Mesenchymal stem cell (in vitro differentiated cells and primary cell): ENCODE results near the gene YWHAQ.

Experiments
- DNase-seq: peaks from one replicate; pipeline ENCODE4 v3.0.0-alpha.2; 2013
- H2AFZ ChIP-seq: one replicate; pipeline ENCODE4 v1.6.1; 2013; ENCODE audit warnings: low read depth, mild to moderate bottlenecking, control low read depth, inconsistent platforms, low read length, moderate library complexity
- H2AK5ac ChIP-seq: 2 replicates; pipeline ENCODE4 v1.6.1; 2013; ENCODE audit warnings: low read length, moderate library complexity, mild to moderate bottlenecking, inconsistent platforms; ENCODE audit not compliant: severe bottlenecking
- H2BK120ac ChIP-seq: one replicate; pipeline ENCODE4 v1.6.1; 2013; ENCODE audit warnings: low read depth, mild to moderate bottlenecking, inconsistent platforms, low read length, moderate library complexity
- H2BK12ac ChIP-seq, 2 experiments: one replicate each; pipeline ENCODE4 v1.6.1; 2013; ENCODE audit warnings: inconsistent platforms in 2 of 2, low read length in 2 of 2, mild to moderate bottlenecking in 2 of 2, moderate library complexity in 2 of 2, control low read depth in 1 of 2
- H2BK15ac ChIP-seq: one replicate; pipeline ENCODE4 v1.6.1; 2013; ENCODE audit warnings: mild to moderate bottlenecking, low read depth, inconsistent platforms; ENCODE audit not compliant: poor library complexity, severe bottlenecking
- H2BK5ac ChIP-seq: 2 replicates; pipeline ENCODE4 v1.6.1; 2013; ENCODE audit warnings: low read depth, mild to moderate bottlenecking, low read length, control low read depth, inconsistent platforms; ENCODE audit not compliant: poor library complexity, severe bottlenecking
- H3K14ac ChIP-seq, 2 experiments: one replicate each; pipeline ENCODE4 v1.6.1; 2013; ENCODE audit warnings: inconsistent platforms in 2 of 2, low read length in 2 of 2, control low read depth in 1 of 2, mild to moderate bottlenecking in 1 of 2, moderate library complexity in 1 of 2
- H3K18ac ChIP-seq, 2 experiments: one replicate each; pipeline ENCODE4 v1.6.1; 2013; ENCODE audit warnings: inconsistent platforms in 2 of 2, low read length in 2 of 2, control low read depth in 1 of 2, low read depth in 1 of 2, mild to moderate bottlenecking in 1 of 2
- H3K23ac ChIP-seq, 2 experiments: one replicate each; pipeline ENCODE4 v1.6.1; 2013; ENCODE audit warnings: inconsistent platforms in 2 of 2, low read length in 2 of 2, mild to moderate bottlenecking in 2 of 2, moderate library complexity in 2 of 2, control low read depth in 1 of 2
- H3K27ac ChIP-seq: 2 replicates; pipeline ENCODE4 v1.5.1; 2013; ENCODE audit warnings: mild to moderate bottlenecking, moderate library complexity, low read length, control low read depth, inconsistent platforms; ENCODE audit not compliant: poor library complexity, severe bottlenecking
- H3K27me3 ChIP-seq, 2 experiments: 2 replicates each; pipeline versions ENCODE4 v1.6.1 to v1.7.0; 2013; ENCODE audit warnings: low read length in 2 of 2, mild to moderate bottlenecking in 2 of 2, moderate library complexity in 2 of 2, control low read depth in 1 of 2, inconsistent platforms in 1 of 2; ENCODE audit not compliant: control insufficient read depth in 1 of 2, insufficient read depth in 1 of 2
- H3K36me3 ChIP-seq, 2 experiments: 2 replicates each; pipeline versions ENCODE4 v1.6.1 to v1.7.0; 2013; ENCODE audit warnings: low read length in 2 of 2, control low read depth in 1 of 2, inconsistent platforms in 1 of 2, low read depth in 1 of 2, mild to moderate bottlenecking in 1 of 2; ENCODE audit not compliant: insufficient read depth in 2 of 2, control insufficient read depth in 1 of 2
- H3K4ac ChIP-seq, 2 experiments: one replicate each; pipeline ENCODE4 v1.6.1; 2013; ENCODE audit warnings: inconsistent platforms in 2 of 2, low read length in 2 of 2, mild to moderate bottlenecking in 2 of 2, moderate library complexity in 2 of 2, control low read depth in 1 of 2, low read depth in 1 of 2
- H3K4me1 ChIP-seq: 2 replicates; pipeline ENCODE4 v1.6.1; 2013; ENCODE audit warnings: low read depth, low read length, control low read depth; ENCODE audit not compliant: control insufficient read depth, insufficient read depth
- H3K4me2 ChIP-seq: 2 replicates; pipeline ENCODE4 v1.6.1; 2013; ENCODE audit warnings: low read length, mild to moderate bottlenecking, inconsistent platforms; ENCODE audit not compliant: poor library complexity, severe bottlenecking
- H3K4me3 ChIP-seq, 2 experiments: 2 replicates each; pipeline versions ENCODE4 v1.5.1 to v1.7.0; 2013; ENCODE audit warnings: low read length in 2 of 2, mild to moderate bottlenecking in 2 of 2, control low read depth in 1 of 2, low read depth in 1 of 2; ENCODE audit not compliant: insufficient read depth in 1 of 2
- H3K79me1 ChIP-seq: replicated peaks from 2 replicates; pipeline ENCODE4 v1.6.1; 2013; ENCODE audit warnings: mild to moderate bottlenecking, control low read depth, low read length, inconsistent platforms; ENCODE audit not compliant: poor library complexity, severe bottlenecking
- H3K9ac ChIP-seq: 2 replicates; pipeline ENCODE4 v1.7.0; 2013; ENCODE audit warnings: mild to moderate bottlenecking, low read length, moderate library complexity
- H3K9me3 ChIP-seq: 2 replicates; pipeline ENCODE4 v1.7.0; 2013; ENCODE audit warnings: mild to moderate bottlenecking, low read length; ENCODE audit not compliant: control insufficient read depth
- H4K8ac ChIP-seq: one replicate; pipeline ENCODE4 v1.6.1; 2013; ENCODE audit warnings: inconsistent platforms, mild to moderate bottlenecking, low read length, moderate library complexity
- H4K91ac ChIP-seq: one replicate; pipeline ENCODE4 v1.6.1; 2013; ENCODE audit warnings: mild to moderate bottlenecking, low read length, inconsistent platforms
- WGBS: methylation state at CpG from one replicate; pipeline ENCODE4 v1.1.7; 2013; ENCODE audit warnings: mixed read lengths; 5-methylcytosine and 5-hydroxymethylcytosine counted together

Gene YWHAQ

GRCh38 chr2:9649261-9649660 is 18.5 kb upstream of the YWHAQ start:
- H2AK5ac ChIP-seq, result no peak overlapping the region
- H3K4me3 ChIP-seq, result no peak overlapping the region
- H2BK12ac ChIP-seq, result no peak overlapping the region
- H3K23ac ChIP-seq, result no peak overlapping the region
- H4K91ac ChIP-seq, result no peak overlapping the region
- peaks cover 5% of the 10 kb centered on the region in 2 experiments for H3K27me3 ChIP-seq
- no peak overlapping the region for H4K8ac ChIP-seq
- no peak overlapping the region for H2AFZ ChIP-seq
- H2BK120ac ChIP-seq, result no peak overlapping the region
- WGBS, result 82% methylated on average over 6 of the region's 6 CpGs
- no peaks in the 10 kb centered on the region for H3K36me3 ChIP-seq
- no peak overlapping the region for H3K18ac ChIP-seq
- no peaks in the 10 kb centered on the region for H3K79me1 ChIP-seq
- DNase-seq, result no peak
- no peak overlapping the region for H3K4me2 ChIP-seq
- no peak overlapping the region for H3K27ac ChIP-seq
- peaks cover 2% of the 10 kb centered on the region for H3K4me1 ChIP-seq
- H2BK5ac ChIP-seq, result no peak overlapping the region
- no peak overlapping the region for H3K9ac ChIP-seq
- no peak overlapping the region for H2BK15ac ChIP-seq
- no peaks in the 10 kb centered on the region for H3K9me3 ChIP-seq
- no peak overlapping the region for H3K14ac ChIP-seq
- H3K4ac ChIP-seq, result no peak overlapping the region

- Histone ChIP-seq H3K18ac (no peak overlapping the region), H4K91ac (no peak overlapping the region), H3K4me2 (no peak overlapping the region), H3K9me3 (no peaks in the 10 kb centered on the region), H3K4me3 (no peak overlapping the region), H2AK5ac (no peak overlapping the region), H2BK15ac (no peak overlapping the region), H3K14ac (no peak overlapping the region), H2BK5ac (no peak overlapping the region), H2BK120ac (no peak overlapping the region), H3K36me3 (no peaks in the 10 kb centered on the region), H4K8ac (no peak overlapping the region), H3K4me1 (no peaks in the 10 kb centered on the region), H3K9ac (no peak overlapping the region), H3K23ac (no peak overlapping the region), H2BK12ac (no peak overlapping the region), H3K79me1 (no peaks in the 10 kb centered on the region), H3K27ac (no peak overlapping the region), H3K4ac (no peak overlapping the region), H2AFZ (no peak overlapping the region), H3K27me3 (peaks cover 5% of the 10 kb centered on the region in 2 experiments)
- no peak for DNase-seq
- WGBS, result 89% methylated on average over 8 of the region's 10 CpGs
These were observed 18.0 kb upstream of the YWHAQ start for GRCh38 chr2:9648821-9649220.

- no peak for DNase-seq
- Histone ChIP-seq H3K79me1 (no peaks in the 10 kb centered on the region), H3K4ac (no peak overlapping the region), H2BK120ac (no peak overlapping the region), H3K4me2 (no peak overlapping the region), H3K27me3 (peaks cover 5% of the 10 kb centered on the region in 2 experiments), H3K14ac (no peak overlapping the region), H4K8ac (no peak overlapping the region), H3K9me3 (no peaks in the 10 kb centered on the region), H2BK12ac (peak overlapping the region in 1 of 2 experiments; percentile 30), H3K4me1 (no peaks in the 10 kb centered on the region), H2BK5ac (no peak overlapping the region), H3K27ac (no peak overlapping the region), H2BK15ac (no peak overlapping the region), H3K9ac (no peak overlapping the region), H4K91ac (no peak overlapping the region), H3K23ac (no peak overlapping the region), H3K4me3 (no peak overlapping the region), H3K36me3 (no peaks in the 10 kb centered on the region), H2AFZ (no peak overlapping the region), H3K18ac (no peak overlapping the region), H2AK5ac (no peak overlapping the region)
- 87% methylated on average over 6 of the region's 6 CpGs for WGBS
These were observed 17.1 kb upstream of the YWHAQ start for GRCh38 chr2:9647884-9648283.

GRCh38 chr2:9646196-9647030 is 15.6 kb upstream of the YWHAQ start:
- Histone ChIP-seq H3K4me1 (no peaks in the 10 kb centered on the region), H2AFZ (no peak overlapping the region), H2BK12ac (peak overlapping the region in 1 of 2 experiments; percentile 16), H2BK120ac (no peak overlapping the region), H3K36me3 (no peaks in the 10 kb centered on the region), H3K27ac (no peak overlapping the region), H4K91ac (no peak overlapping the region), H3K79me1 (no peaks in the 10 kb centered on the region), H4K8ac (no peak overlapping the region), H3K9me3 (no peaks in the 10 kb centered on the region), H3K9ac (no peak overlapping the region), H2AK5ac (no peak overlapping the region), H3K18ac (no peak overlapping the region), H3K4ac (no peak overlapping the region), H3K14ac (peak overlapping the region in 1 of 2 experiments; percentile 30), H3K23ac (no peak overlapping the region), H2BK5ac (no peak overlapping the region), H3K4me3 (no peak overlapping the region), H3K27me3 (peaks cover 5% of the 10 kb centered on the region in 2 experiments), H3K4me2 (no peak overlapping the region), H2BK15ac (peak overlapping the region; percentile 17)
- DNase-seq, result no peak
- 90% methylated on average over 17 of the region's 17 CpGs for WGBS
